Tibial nerve (tissue), 4 donors: ENCODE results near the gene CAPSL.
"Not testable (repeated sequence)": the region's sequence is repeated elsewhere in the genome, so short reads cannot be mapped to it uniquely, and the experiment has no call there.

Experiments
- EP300 ChIP-seq, 2 donors: sonication (generic); formaldehyde crosslinking; IDR thresholded peaks; one replicate each; pipeline ENCODE4 v1.6.1; 2017; ENCODE audit warnings: antibody characterized with exemption in 2 of 2, mild to moderate bottlenecking in 1 of 2
- TF ChIP-seq, protein P1 (sequence below), 5 experiments: fragments of 200-600 bp in 3 of 5; fragments of 450-650 bp in 2 of 5; sonication (generic) in 3 of 5; IDR thresholded peaks; one replicate each; pipeline ENCODE4 v1.5.1; 2016 to 2019; ENCODE audit warnings: antibody characterized with exemption in 5 of 5, mild to moderate bottlenecking in 3 of 5, moderate library complexity in 2 of 5

- TF ChIP-seq, protein P1, sequence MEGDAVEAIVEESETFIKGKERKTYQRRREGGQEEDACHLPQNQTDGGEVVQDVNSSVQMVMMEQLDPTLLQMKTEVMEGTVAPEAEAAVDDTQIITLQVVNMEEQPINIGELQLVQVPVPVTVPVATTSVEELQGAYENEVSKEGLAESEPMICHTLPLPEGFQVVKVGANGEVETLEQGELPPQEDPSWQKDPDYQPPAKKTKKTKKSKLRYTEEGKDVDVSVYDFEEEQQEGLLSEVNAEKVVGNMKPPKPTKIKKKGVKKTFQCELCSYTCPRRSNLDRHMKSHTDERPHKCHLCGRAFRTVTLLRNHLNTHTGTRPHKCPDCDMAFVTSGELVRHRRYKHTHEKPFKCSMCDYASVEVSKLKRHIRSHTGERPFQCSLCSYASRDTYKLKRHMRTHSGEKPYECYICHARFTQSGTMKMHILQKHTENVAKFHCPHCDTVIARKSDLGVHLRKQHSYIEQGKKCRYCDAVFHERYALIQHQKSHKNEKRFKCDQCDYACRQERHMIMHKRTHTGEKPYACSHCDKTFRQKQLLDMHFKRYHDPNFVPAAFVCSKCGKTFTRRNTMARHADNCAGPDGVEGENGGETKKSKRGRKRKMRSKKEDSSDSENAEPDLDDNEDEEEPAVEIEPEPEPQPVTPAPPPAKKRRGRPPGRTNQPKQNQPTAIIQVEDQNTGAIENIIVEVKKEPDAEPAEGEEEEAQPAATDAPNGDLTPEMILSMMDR (IDR thresholded peaks at IDR 0.05) = not testable (repeated sequence)
- not testable (repeated sequence) for TF ChIP-seq EP300 (IDR thresholded peaks at IDR 0.05)
Measured at GRCh38 chr5:35892799-35893198, 45.6 kb downstream of the CAPSL start.
